H1 (cell line): ENCODE data around the gene SLC26A4. TPM values are rescaled to one million over a fixed set of nuclear protein-coding genes. Genes with fewer than 3 reads are reported as not detected.

Source experiments
- BCL11A ChIP-seq, 2 experiments: IDR thresholded peaks; one replicate each; pipeline ENCODE4 v1.6.1; 2011; ENCODE audit warnings: low read depth in 2 of 2, low read length in 2 of 2, mild to moderate bottlenecking in 2 of 2
- CTCF ChIP-seq, 3 experiments: IDR thresholded peaks; 1 replicate in 2 of 3; 2 replicates in 1 of 3; pipeline versions ENCODE4 v1.5.1 to v1.6.1; 2011; ENCODE audit warnings: low read length in 3 of 3, mild to moderate bottlenecking in 3 of 3, inconsistent platforms in 2 of 3, low read depth in 1 of 3, moderate library complexity in 1 of 3; ENCODE audit not compliant: insufficient read depth in 1 of 3; ENCODE audit errors: control extremely low read depth in 1 of 3
- polyA plus RNA-seq, 7 experiments: library from polyadenylated mRNA; depleted of rRNA in 3 of 7; stranded (reverse) in 5 of 7; unstranded in 2 of 7; fragments of >200 nt in 5 of 7; fragments of 200-250 nt in 2 of 7; gene quantifications; 1 replicate in 5 of 7; 2 replicates in 1 of 7; 4 replicates in 1 of 7; pipeline versions ENCODE4 v1.2.1 to v1.2.3, GENCODE V29; 2011 to 2013; ENCODE audit warnings: missing spikeins in 2 of 7, mixed read lengths in 2 of 7
- total RNA-seq: library from RNA; stranded (reverse); fragmentation: NEBNext Ultra II Directional; extraction: Animal tissue kit (Norgen Biotek cat#: 25700); gene quantifications from 2 replicates; pipeline ENCODE4 v1.2.1, GENCODE V29; 2021

Gene SLC26A4
- total and polyA plus RNA-seq, 2 of the 8 experiments (the other 6 are each of a cell fraction or from before 2014, with no cell fraction given) = 0.11 to 0.35 TPM

- TF ChIP-seq CTCF (IDR thresholded peaks at IDR 0.05; ENCODE audit: control extremely low read depth in 1 of 3, insufficient read depth in 1 of 3, low read depth in 1 of 3, low read length in 3 of 3) = peak in 2 of 3 experiments; percentile 15 to 57; a peak in 2 of 4 replicates
- TF ChIP-seq BCL11A (IDR thresholded peaks at IDR 0.05; ENCODE audit: low read depth in 2 of 2, low read length in 2 of 2) = no peak
- TF ChIP-seq, all 59 proteins: peak for 2
These were observed 17.2 kb upstream of the SLC26A4 start (continued) for GRCh38 chr7:107643407-107643806.
